GM10847 (cell line): ENCODE data around the gene NRARP.

ENCODE experiments used
- POLR2A ChIP-seq: IDR thresholded peaks from 2 replicates; pipeline ENCODE4 v1.6.1; 2011; ENCODE audit not compliant: insufficient read length; ENCODE audit errors: extremely low read depth

The NRARP gene

DNA sequence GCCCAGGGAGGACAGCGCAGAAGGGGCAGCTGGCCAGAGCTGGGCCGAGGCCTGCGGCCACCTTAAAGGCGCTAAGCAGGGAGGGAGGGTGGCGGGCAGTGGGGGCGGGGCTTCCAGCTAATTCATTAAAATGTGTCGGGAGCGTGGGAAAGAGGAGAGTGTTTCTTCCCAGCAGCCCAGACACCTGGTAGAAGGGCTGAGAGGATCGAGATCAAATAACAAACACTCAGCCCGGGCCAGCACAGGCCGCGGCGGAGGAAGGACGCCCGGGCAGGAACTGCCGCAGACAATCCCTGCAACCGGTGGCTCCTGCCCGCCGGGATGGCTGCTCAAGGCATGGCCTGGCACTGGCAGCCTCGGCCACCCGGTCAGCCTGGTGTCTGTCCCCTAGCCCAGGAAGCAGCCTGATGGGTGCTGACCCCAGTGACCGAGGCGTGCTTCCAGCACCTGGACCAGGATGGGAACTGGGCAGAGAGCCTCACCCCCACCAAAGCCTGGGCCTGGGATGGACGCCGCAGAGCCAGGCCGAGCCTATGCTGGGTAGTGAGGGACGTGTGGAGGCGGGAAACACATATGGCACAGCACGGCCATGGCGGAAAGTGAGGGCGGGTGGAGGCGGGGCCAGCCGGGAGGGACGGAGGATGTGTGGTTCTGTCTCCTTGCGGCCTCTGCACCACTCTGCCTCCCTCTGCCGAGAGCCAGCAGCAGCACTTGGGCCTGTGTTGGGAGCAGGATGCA lies 3.2 kb upstream of the NRARP start:
- TF ChIP-seq POLR2A: no peak

DNA sequence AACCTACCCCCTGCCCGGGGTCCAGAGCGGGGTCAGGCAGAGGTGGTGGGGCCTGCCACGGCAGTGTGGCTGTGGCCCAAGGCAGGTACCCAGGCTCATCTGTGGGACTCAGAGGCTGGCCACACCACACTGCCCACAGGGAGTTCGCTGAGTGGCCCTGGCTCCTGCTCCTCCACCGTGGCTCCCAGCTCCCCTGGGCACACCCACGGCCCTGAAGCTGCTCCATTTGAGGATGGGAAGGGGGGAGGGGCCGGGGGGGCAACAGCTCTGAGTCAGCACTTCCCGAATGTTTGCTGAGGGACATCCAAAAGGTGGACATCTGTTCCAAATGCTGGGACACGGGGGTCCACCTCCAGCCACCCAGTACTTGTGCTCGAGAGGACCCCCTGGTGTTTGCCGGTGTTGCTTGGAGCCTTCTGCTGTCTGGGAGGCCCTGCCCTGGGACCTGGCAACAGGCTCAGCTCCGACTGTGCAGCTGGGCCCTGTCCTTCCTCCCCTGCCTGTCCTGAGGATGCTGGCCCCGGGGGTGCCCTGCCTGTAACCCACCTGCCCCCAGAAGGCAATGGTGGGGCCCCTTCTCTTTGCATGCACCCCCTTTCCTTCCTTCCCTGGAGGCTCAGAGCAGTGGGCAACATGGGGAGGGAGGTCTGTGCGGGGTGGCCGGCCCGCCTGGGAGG lies 2.5 kb upstream of the NRARP start:
- TF ChIP-seq POLR2A: no peak

DNA sequence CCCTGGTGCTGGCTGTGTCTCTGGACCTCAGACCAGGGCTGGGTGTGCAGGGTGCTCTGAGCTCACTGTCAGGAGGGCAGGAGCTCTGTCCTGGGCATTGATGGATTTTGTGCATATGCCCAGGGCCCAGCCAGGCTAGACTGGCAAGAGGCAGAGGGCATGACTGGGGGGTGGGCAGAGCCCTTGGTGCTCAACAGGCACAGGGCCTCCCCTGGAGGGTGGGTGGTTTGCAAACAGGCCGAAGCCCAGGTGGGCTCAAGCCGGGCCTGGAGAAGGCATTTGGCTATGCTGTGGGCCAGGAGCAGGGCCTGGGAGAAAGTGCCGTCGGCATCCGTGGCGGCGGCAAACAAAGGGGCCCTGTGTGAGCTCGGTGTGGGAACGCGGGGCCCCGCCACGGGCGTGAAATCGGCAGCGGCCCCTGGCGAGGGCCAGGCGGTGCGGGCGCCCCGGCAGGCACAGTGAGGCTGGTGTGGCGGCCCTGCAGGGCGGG lies 1.9 kb upstream of the NRARP start:
- TF ChIP-seq POLR2A: no peak

GRCh38 chr9:137303151-137303892 lies 1.3 kb upstream of the NRARP start:
- no peak for TF ChIP-seq POLR2A

GRCh38 chr9:137302449-137303150 lies 529 bp upstream of the NRARP start:
- TF ChIP-seq POLR2A: no peak

- no peak for TF ChIP-seq POLR2A
Observed at GRCh38 chr9:137301081-137301947, 757 bp downstream of the NRARP start.

DNA sequence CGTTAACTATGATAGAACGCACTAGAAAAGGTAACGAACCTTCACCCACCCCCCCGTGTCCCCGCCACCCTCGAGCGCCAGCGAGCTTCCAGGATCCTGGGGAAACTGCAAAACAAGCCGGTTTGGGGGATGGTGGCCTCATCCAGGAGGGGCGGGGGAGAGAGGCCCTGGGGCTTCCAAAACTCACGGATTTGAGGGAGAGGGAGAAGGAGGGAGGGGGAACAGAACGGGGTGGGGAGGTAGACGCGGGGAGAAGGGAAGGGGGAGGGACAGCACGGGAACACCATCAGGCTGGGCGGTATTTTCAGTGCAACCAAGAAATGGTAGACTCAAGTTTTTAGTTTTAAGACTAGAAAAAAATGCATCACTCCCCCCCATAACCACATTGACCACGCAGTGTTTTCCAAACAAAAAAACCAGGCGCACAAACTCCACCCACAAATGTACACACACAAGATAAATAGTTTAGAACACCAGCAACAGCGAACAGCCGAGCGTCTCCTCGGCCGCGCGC lies 1.4 kb downstream of the NRARP start:
- no peak for TF ChIP-seq POLR2A

- no peak for TF ChIP-seq POLR2A
Observed at GRCh38 chr9:137299938-137300337, 2.1 kb downstream of the NRARP start.

DNA sequence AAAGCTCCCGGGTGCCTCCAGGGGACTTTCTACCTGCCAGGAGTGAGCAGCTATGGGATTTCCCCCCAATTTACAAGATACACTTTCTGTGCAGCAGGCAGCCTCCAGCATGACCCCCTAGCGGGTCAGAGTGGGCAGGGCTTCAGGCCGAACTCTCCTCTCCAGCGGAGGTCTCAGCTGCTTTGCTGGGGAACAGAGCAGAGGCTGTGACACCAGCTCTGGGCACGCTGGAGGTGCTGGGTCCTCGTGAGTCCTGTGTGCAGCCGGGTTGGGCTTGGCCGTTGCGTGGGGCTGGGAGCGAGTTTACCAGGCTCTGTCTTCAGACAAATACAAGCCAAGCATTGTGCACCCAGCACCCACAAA lies 2.9 kb downstream of the NRARP start:
- no peak for TF ChIP-seq POLR2A

- TF ChIP-seq POLR2A: no peak
Observed at GRCh38 chr9:137298401-137299202, 3.5 kb downstream of the NRARP start.

DNA sequence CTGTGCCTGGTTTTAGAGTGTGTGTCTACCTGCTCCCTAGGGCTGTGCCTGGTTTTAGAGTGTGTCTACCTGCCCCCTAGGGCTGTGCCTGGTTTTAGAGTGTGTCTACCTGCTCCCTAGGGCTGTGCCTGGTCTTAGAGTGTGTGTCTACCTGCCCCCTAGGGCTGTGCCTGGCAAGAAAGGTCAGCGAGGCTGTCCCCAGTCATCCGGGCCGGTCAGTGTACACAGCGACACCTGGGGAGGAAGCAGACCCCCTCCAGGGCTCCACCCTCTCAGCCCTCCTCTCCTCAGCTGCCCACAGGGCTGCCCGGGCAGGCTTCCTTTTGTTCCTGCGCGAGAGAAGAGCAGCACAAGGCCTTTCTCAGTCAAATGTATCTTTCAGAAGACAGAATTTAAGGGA lies 4.1 kb downstream of the NRARP start:
- TF ChIP-seq POLR2A: no peak

GRCh38 chr9:137296670-137297664 lies 5.1 kb downstream of the NRARP start:
- no peak for TF ChIP-seq POLR2A
